T-helper 1 cell treated with Interleukin-12 subunit alpha and Interleukin-12 subunit beta and Interleukin-4 antibody, amounts not matched to agents 30 ng/mL and 1 ng/mL, for 36 hours (primary cell): ENCODE results near the gene KRTAP21-1. TPM values are rescaled to one million over a fixed set of nuclear protein-coding genes. Genes with fewer than 3 reads are reported as not detected.

Experiments used
- total RNA-seq: library from RNA; stranded (reverse); gene quantifications from 2 replicates; pipeline ENCODE4 v1.2.3, GENCODE V29; 2022

Gene KRTAP21-1
- total RNA-seq, 1 donor from 2014 or later = not detected

Other genes with a start within 250 kb of the KRTAP21-1 start
- gene KRTAP19-6, start 213.6 kb downstream of the KRTAP21-1 start, total RNA-seq = not detected in 2 replicates
- not detected in 2 replicates for gene KRTAP19-7, start 194.1 kb downstream of the KRTAP21-1 start, total RNA-seq
- not detected in 2 replicates for gene KRTAP22-2, start 165.0 kb downstream of the KRTAP21-1 start, total RNA-seq
- not detected in 2 replicates for gene KRTAP6-3, start 163.0 kb downstream of the KRTAP21-1 start, total RNA-seq
- not detected in 2 replicates for gene KRTAP6-2, start 156.5 kb downstream of the KRTAP21-1 start, total RNA-seq
- not detected in 2 replicates for gene KRTAP22-1, start 154.3 kb downstream of the KRTAP21-1 start, total RNA-seq
- gene KRTAP6-1, start 141.5 kb downstream of the KRTAP21-1 start, total RNA-seq = not detected in 2 replicates
- not detected in 2 replicates for gene KRTAP20-1, start 139.0 kb downstream of the KRTAP21-1 start, total RNA-seq
- gene KRTAP20-4, start 134.8 kb downstream of the KRTAP21-1 start, total RNA-seq = not detected in 2 replicates
- not detected in 2 replicates for gene KRTAP20-2, start 120.2 kb downstream of the KRTAP21-1 start, total RNA-seq
- not detected in 2 replicates for gene KRTAP20-3, start 112.6 kb downstream of the KRTAP21-1 start, total RNA-seq
- gene KRTAP21-3, start 36.7 kb downstream of the KRTAP21-1 start, total RNA-seq = not detected in 2 replicates
- gene KRTAP21-2, start 8.2 kb downstream of the KRTAP21-1 start, total RNA-seq = not detected in 2 replicates
- gene KRTAP8-1, start 57.8 kb upstream of the KRTAP21-1 start, total RNA-seq = not detected in 2 replicates
- not detected in 2 replicates for gene KRTAP7-1, start 74.3 kb upstream of the KRTAP21-1 start, total RNA-seq
- not detected in 2 replicates for gene KRTAP11-1, start 126.2 kb upstream of the KRTAP21-1 start, total RNA-seq